HUES6 (cell line): ENCODE data around the gene FFAR3.
"Not testable (repeated sequence)": the region's sequence is repeated elsewhere in the genome, so short reads cannot be mapped to it uniquely, and the experiment has no call there.

Source experiments
- H3K27ac ChIP-seq: 2 replicates; pipeline ENCODE4 v1.7.0; 2013; ENCODE audit warnings: low read depth, mild to moderate bottlenecking, low read length, inconsistent platforms
- H3K27me3 ChIP-seq: 2 replicates; pipeline ENCODE4 v1.6.1; 2013; ENCODE audit warnings: low read length; ENCODE audit not compliant: control insufficient read depth, insufficient read depth
- H3K36me3 ChIP-seq: 2 replicates; pipeline ENCODE4 v1.6.1; 2013; ENCODE audit warnings: low read length; ENCODE audit not compliant: control insufficient read depth, insufficient read depth
- H3K4me1 ChIP-seq: 2 replicates; pipeline ENCODE4 v1.6.1; 2013; ENCODE audit warnings: low read length; ENCODE audit not compliant: control insufficient read depth, insufficient read depth
- H3K4me3 ChIP-seq: 2 replicates; pipeline ENCODE4 v1.5.1; 2013; ENCODE audit warnings: low read depth, low read length
- H3K9ac ChIP-seq: one replicate; pipeline ENCODE4 v1.6.1; 2013; ENCODE audit warnings: mild to moderate bottlenecking, low read length
- H3K9me3 ChIP-seq: 2 replicates; pipeline ENCODE4 v1.6.1; 2013; ENCODE audit warnings: low read depth, low read length; ENCODE audit not compliant: control insufficient read depth, insufficient read depth

The FFAR3 gene

GRCh38 chr19:35363711-35364425 lies 5.6 kb downstream of the FFAR3 start:
- H3K9me3 ChIP-seq = no peaks in the 10 kb centered on the region
- peaks cover 8% of the 10 kb centered on the region; the same call in 1 of the 2 replicates for H3K27me3 ChIP-seq

GRCh38 chr19:35365303-35365702 lies 7.0 kb downstream of the FFAR3 start:
- H3K9ac ChIP-seq = no peak overlapping the region
- H3K36me3 ChIP-seq = no peaks in the 10 kb centered on the region
- no peak overlapping the region for H3K4me3 ChIP-seq
- H3K27me3 ChIP-seq = peaks cover 8% of the 10 kb centered on the region; the same call in 1 of the 2 replicates
- no peaks in the 10 kb centered on the region for H3K4me1 ChIP-seq
- H3K9me3 ChIP-seq = peaks cover 7% of the 10 kb centered on the region
- H3K27ac ChIP-seq = no peak overlapping the region

More at GRCh38 chr19:35363711-35364425, 5.6 kb downstream of the FFAR3 start:
- no peaks in the 10 kb centered on the region for H3K36me3 ChIP-seq
- no peaks in the 10 kb centered on the region for H3K4me1 ChIP-seq
- H3K4me3 ChIP-seq = no peak overlapping the region
- H3K27ac ChIP-seq = no peak overlapping the region
- H3K9ac ChIP-seq = no peak overlapping the region

GRCh38 chr19:35368378-35368777 lies 10.1 kb downstream of the FFAR3 start:
- Histone ChIP-seq H3K4me1 (no peaks in the 10 kb centered on the region), H3K9ac (no peak overlapping the region), H3K36me3 (no peaks in the 10 kb centered on the region), H3K27ac (no peak overlapping the region), H3K9me3 (peaks cover 7% of the 10 kb centered on the region), H3K27me3 (no peaks in the 10 kb centered on the region; the same call in 1 of the 2 replicates), H3K4me3 (no peak overlapping the region)

GRCh38 chr19:35369522-35369921 lies 11.3 kb downstream of the FFAR3 start:
- Histone ChIP-seq H3K4me1 (no peaks in the 10 kb centered on the region), H3K27ac (no peak overlapping the region), H3K9ac (no peak overlapping the region), H3K9me3 (peaks cover 7% of the 10 kb centered on the region), H3K36me3 (no peaks in the 10 kb centered on the region), H3K4me3 (no peak overlapping the region), H3K27me3 (no peaks in the 10 kb centered on the region; the same call in 1 of the 2 replicates)

GRCh38 chr19:35370722-35371121 lies 12.5 kb downstream of the FFAR3 start, which contains the start of gene GPR42:
Gene GPR42, plus strand, starts transcription at chr19:35371068. Its CDS starts 292 bp downstream, at chr19:35371360.
- Histone ChIP-seq H3K9me3 (peaks cover 7% of the 10 kb centered on the region), H3K4me3 (no peak within 1 kb of the TSS), H3K27me3 (no peaks in the 10 kb centered on the region; the same call in 1 of the 2 replicates), H3K27ac (no peak within 1 kb of the TSS), H3K9ac (no peak within 1 kb of the TSS), H3K36me3 (no peaks in the 10 kb centered on the region), H3K4me1 (no peaks in the 10 kb centered on the region)

GRCh38 chr19:35373492-35373891 lies 15.2 kb downstream of the FFAR3 start:
- Histone ChIP-seq H3K27me3 (no peaks in the 10 kb centered on the region), H3K9ac (no peak overlapping the region), H3K4me1 (peaks cover 3% of the 10 kb centered on the region; the same call in 1 of the 2 replicates), H3K4me3 (no peak overlapping the region), H3K9me3 (peaks cover 9% of the 10 kb centered on the region), H3K36me3 (no peaks in the 10 kb centered on the region), H3K27ac (no peak overlapping the region)

- H3K9ac ChIP-seq, H3K27me3 ChIP-seq, H3K36me3 ChIP-seq, H3K4me1 ChIP-seq, H3K4me3 ChIP-seq, H3K27ac ChIP-seq: not testable (repeated sequence)
- H3K9me3 ChIP-seq = peaks cover 11% of the 10 kb centered on the region
These were observed 15.8 kb downstream of the FFAR3 start for GRCh38 chr19:35374031-35374430.

- Histone ChIP-seq H3K9me3 (peaks cover 6% of the 10 kb centered on the region; the same call in 1 of the 2 replicates), H3K36me3 (no peaks in the 10 kb centered on the region), H3K9ac (no peak overlapping the region), H3K27me3 (no peaks in the 10 kb centered on the region), H3K4me1 (peaks cover 3% of the 10 kb centered on the region; the same call in 1 of the 2 replicates), H3K27ac (no peak overlapping the region), H3K4me3 (no peak overlapping the region)
These were observed 17.4 kb downstream of the FFAR3 start for GRCh38 chr19:35375505-35376307.

DNA sequence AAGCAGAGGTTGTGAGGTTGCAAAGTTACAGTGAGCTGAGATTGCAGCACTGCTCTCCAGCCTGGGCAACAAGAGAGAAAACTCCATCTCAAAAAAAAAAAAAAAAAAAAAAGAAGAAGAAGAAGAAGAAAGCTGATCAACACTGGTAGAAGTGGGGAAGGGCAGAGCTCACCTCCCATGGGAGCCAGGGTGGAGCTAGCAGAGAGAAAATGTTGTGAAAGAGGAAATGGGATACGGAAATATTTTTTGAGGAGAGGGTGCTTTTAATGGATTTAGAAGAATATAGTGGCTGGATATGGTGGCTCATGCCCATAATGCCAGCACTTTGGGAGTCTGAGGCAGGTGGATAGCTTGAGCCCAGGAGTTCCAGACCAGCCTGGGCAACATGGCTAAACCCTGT lies 19.4 kb downstream of the FFAR3 start:
- no peak overlapping the region for H3K9ac ChIP-seq
- no peaks in the 10 kb centered on the region for H3K27me3 ChIP-seq
- peaks cover 3% of the 10 kb centered on the region; the same call in 1 of the 2 replicates for H3K4me1 ChIP-seq
- no peak overlapping the region for H3K4me3 ChIP-seq
- H3K36me3 ChIP-seq = no peaks in the 10 kb centered on the region
- H3K27ac ChIP-seq = no peak overlapping the region
- peaks cover 11% of the 10 kb centered on the region for H3K9me3 ChIP-seq

DNA sequence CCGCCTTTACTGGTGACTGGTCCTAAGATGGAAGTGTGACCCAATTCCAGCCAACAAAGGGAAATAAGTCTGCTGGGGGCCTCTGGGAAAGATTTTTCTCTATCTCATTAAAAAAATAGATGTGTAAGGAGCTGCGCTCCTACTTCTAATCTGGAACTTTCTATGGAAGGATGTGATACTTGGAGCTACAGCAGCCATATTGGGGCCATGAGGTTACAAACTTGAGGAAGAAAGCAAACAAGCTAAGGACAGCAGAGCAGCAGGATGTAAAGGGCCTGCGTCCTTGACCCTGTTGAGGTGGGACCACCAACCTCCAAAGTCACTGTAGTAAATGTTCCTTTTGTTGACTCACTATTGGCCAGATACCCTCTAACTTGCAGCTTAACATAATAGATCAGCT lies 20.1 kb downstream of the FFAR3 start:
- no peak overlapping the region for H3K9ac ChIP-seq

DNA sequence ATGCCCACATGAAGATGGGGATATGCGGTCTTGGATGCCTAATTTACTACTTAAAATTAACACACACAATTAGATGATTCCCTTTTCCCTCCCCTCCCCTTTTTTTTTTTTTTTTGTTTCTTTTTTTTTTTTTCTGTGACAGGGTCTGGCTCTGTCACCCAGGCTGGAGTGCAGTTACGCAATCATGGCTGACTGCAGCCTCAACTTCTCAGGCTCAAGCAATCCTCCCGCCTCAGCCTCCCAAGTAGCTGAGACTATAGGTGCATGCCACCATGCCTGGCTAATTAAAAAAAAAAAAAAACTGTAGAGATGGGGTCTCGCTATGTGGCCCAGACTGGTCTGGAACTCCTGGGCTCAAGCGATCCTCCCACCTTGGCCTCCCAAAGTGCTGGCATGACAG lies 21.3 kb downstream of the FFAR3 start:
- not testable (repeated sequence) for H3K36me3 ChIP-seq, H3K27me3 ChIP-seq, H3K4me3 ChIP-seq, H3K27ac ChIP-seq, H3K9ac ChIP-seq, H3K4me1 ChIP-seq
- H3K9me3 ChIP-seq = peaks cover 26% of the 10 kb centered on the region

More for the DNA sequence above, 20.1 kb downstream of the FFAR3 start:
- peaks cover 3% of the 10 kb centered on the region; the same call in 1 of the 2 replicates for H3K4me1 ChIP-seq
- H3K27me3 ChIP-seq = no peaks in the 10 kb centered on the region
- H3K9me3 ChIP-seq = peaks cover 17% of the 10 kb centered on the region
- no peak overlapping the region for H3K4me3 ChIP-seq
- H3K36me3 ChIP-seq = no peaks in the 10 kb centered on the region
- no peak overlapping the region for H3K27ac ChIP-seq
